Prostate gland (tissue), 2 donors: Measurements from ENCODE around the gene TP53I13.

Experiments used
- CTCF ChIP-seq, 4 experiments: fragments of 200-600 bp in 2 of 4; fragments of 450-650 bp in 2 of 4; sonication (generic) in 2 of 4; IDR thresholded peaks; 1 replicate in 3 of 4; 2 replicates in 1 of 4; pipeline ENCODE4 v1.5.1; 2016 to 2019; ENCODE audit warnings: antibody characterized with exemption in 4 of 4, mild to moderate bottlenecking in 2 of 4, moderate library complexity in 2 of 4
- POLR2A ChIP-seq: fragments of 450-650 bp; IDR thresholded peaks from one replicate; pipeline ENCODE4 v1.6.1; 2016; ENCODE audit warnings: antibody characterized with exemption, mild to moderate bottlenecking
- POLR2AphosphoS5 ChIP-seq: sonication (generic); formaldehyde crosslinking; IDR thresholded peaks from one replicate; pipeline ENCODE4 v1.6.1; 2017; ENCODE audit warnings: antibody characterized with exemption

GRCh38 chr17:29593591-29594518 is 25.4 kb downstream of the TP53I13 start:
- no peak for TF ChIP-seq POLR2AphosphoS5
- TF ChIP-seq CTCF (IDR thresholded peaks at IDR 0.05), result peak in 1 of 4 experiments; percentile 28
- TF ChIP-seq POLR2A, result peak; percentile 13
